SK-N-SH (cell line): ENCODE data around the gene ZKSCAN3. TPM values are rescaled to one million over a fixed set of nuclear protein-coding genes. Genes with fewer than 3 reads are reported as not detected.

Experiments
- CTCF ChIA-PET: fragments of 300-600, 350-600 bp; formaldehyde crosslinking; extraction: SDS; loops from one replicate; lab custom pipeline; 2021; lab: Yijun Ruan, JAX
- POLR2A ChIA-PET: fragments of 350-600 bp; sonication (Branson Sonifier 250); formaldehyde crosslinking; extraction: SDS; loops from one replicate; lab custom pipeline; 2020; ENCODE audit warnings: antibody characterized with exemption, inconsistent platforms; lab: Yijun Ruan, JAX
- DNase-seq: peaks from one replicate; pipeline ENCODE4 v3.0.0; 2012
- H2AFZ ChIP-seq: fragments of 200-600 bp; sonication (generic); 2 replicates; pipeline ENCODE4 v1.8.1; 2016; ENCODE audit warnings: antibody characterized with exemption, mild to moderate bottlenecking, low read depth
- H3F3A ChIP-seq: fragments of 200-600 bp; sonication (generic); replicated peaks from 2 replicates; pipeline ENCODE3; 2016; ENCODE audit warnings: antibody characterized with exemption, mild to moderate bottlenecking; ENCODE audit not compliant: insufficient read depth
- H3K27ac ChIP-seq, 2 experiments: fragments of 200-500 bp in 1 of 2; fragments of 200-600 bp in 1 of 2; sonication (Bioruptor generic) in 1 of 2; sonication (generic), shearing (Covaris generic) in 1 of 2; 2 replicates each; pipeline versions ENCODE4 v1.5.1 to v1.6.1; 2014 to 2016; ENCODE audit warnings: low read depth in 2 of 2, inconsistent platforms in 1 of 2, low read length in 1 of 2, mild to moderate bottlenecking in 1 of 2, mixed read lengths in 1 of 2
- H3K27me3 ChIP-seq: fragments of 200-600 bp; sonication (generic), shearing (Covaris generic); 2 replicates; pipeline ENCODE4 v1.6.1; 2016; ENCODE audit warnings: mixed run types; ENCODE audit not compliant: insufficient read depth
- H3K36me3 ChIP-seq, 2 experiments: fragments of 200-500 bp in 1 of 2; fragments of 200-600 bp in 1 of 2; sonication (Bioruptor generic) in 1 of 2; sonication (generic) in 1 of 2; replicated peaks in 1 of 2; 2 replicates each; pipeline versions ENCODE3 to v1.5.1; 2014 to 2016; ENCODE audit warnings: low read length in 1 of 2, mild to moderate bottlenecking in 1 of 2; ENCODE audit not compliant: insufficient read depth in 2 of 2, control insufficient read depth in 1 of 2
- H3K4me1 ChIP-seq, 2 experiments: fragments of 200-500 bp in 1 of 2; fragments of 200-600 bp in 1 of 2; sonication (Bioruptor generic) in 1 of 2; sonication (generic), shearing (Covaris generic) in 1 of 2; 2 replicates each; pipeline versions ENCODE4 v1.5.1 to v1.6.1; 2014 to 2016; ENCODE audit warnings: low read depth in 1 of 2, low read length in 1 of 2, mixed run types in 1 of 2; ENCODE audit not compliant: insufficient read depth in 2 of 2, control insufficient read depth in 1 of 2
- H3K4me2 ChIP-seq: fragments of 200-600 bp; sonication (generic), shearing (Covaris generic); 2 replicates; pipeline ENCODE4 v1.6.1; 2017; ENCODE audit warnings: mixed run types
- H3K4me3 ChIP-seq, 2 experiments: fragments of 200-500 bp in 1 of 2; fragments of 200-600 bp in 1 of 2; sonication (Bioruptor generic) in 1 of 2; sonication (generic), shearing (Covaris generic) in 1 of 2; 2 replicates each; pipeline versions ENCODE4 v1.5.1 to v1.8.1; 2014 to 2016; ENCODE audit warnings: low read depth in 2 of 2, inconsistent platforms in 1 of 2, low read length in 1 of 2, mild to moderate bottlenecking in 1 of 2, mixed read lengths in 1 of 2, moderate library complexity in 1 of 2
- H3K79me2 ChIP-seq: fragments of 200-600 bp; sonication (generic); 2 replicates; pipeline ENCODE4 v1.8.1; 2017; ENCODE audit warnings: mild to moderate bottlenecking; ENCODE audit not compliant: insufficient read depth
- H3K9ac ChIP-seq: fragments of 200-600 bp; sonication (generic); 2 replicates; pipeline ENCODE4 v1.6.1; 2017; ENCODE audit warnings: mixed run types
- H3K9me2 ChIP-seq: fragments of 200-600 bp; sonication (generic); 2 replicates; pipeline ENCODE4 v1.6.1; 2017; ENCODE audit warnings: mixed run types
- H3K9me3 ChIP-seq: fragments of 200-600 bp; sonication (generic); 2 replicates; pipeline ENCODE4 v1.6.1; 2017; ENCODE audit warnings: mixed run types, mild to moderate bottlenecking, moderate library complexity
- H4K20me1 ChIP-seq: fragments of 200-600 bp; sonication (generic); 2 replicates; pipeline ENCODE4 v1.6.1; 2017; ENCODE audit warnings: mild to moderate bottlenecking, mixed run types; ENCODE audit not compliant: insufficient read depth
- ELF1 ChIP-seq: IDR thresholded peaks from 2 replicates; pipeline ENCODE4 v1.4.0; 2012
- EP300 ChIP-seq, 2 experiments: IDR thresholded peaks; 2 replicates each; pipeline versions ENCODE4 v1.4.0 to v1.6.1; 2012; ENCODE audit warnings: borderline replicate concordance in 1 of 2, low read depth in 1 of 2, low read length in 1 of 2
- EZH2phosphoT487 ChIP-seq: fragments of 200-600 bp; sonication (generic); IDR thresholded peaks from 2 replicates; pipeline ENCODE4 v1.6.1; 2017; ENCODE audit warnings: low read depth, mixed run types, mild to moderate bottlenecking, antibody characterized with exemption, moderate library complexity, borderline replicate concordance
- FOSL2 ChIP-seq: IDR thresholded peaks from 2 replicates; pipeline ENCODE4 v1.4.0; 2012; ENCODE audit warnings: low read depth, mild to moderate bottlenecking, moderate library complexity, borderline replicate concordance
- FOXJ3 ChIP-seq: sonication (generic); formaldehyde crosslinking; IDR thresholded peaks from 2 replicates; pipeline ENCODE4 v1.5.1; 2020; ENCODE audit warnings: mild to moderate bottlenecking, missing genetic modification reagents
- FOXM1 ChIP-seq: IDR thresholded peaks from 2 replicates; pipeline ENCODE4 v1.4.0; 2012; ENCODE audit warnings: low read depth, mild to moderate bottlenecking
- GABPA ChIP-seq: IDR thresholded peaks from 2 replicates; pipeline ENCODE4 v1.4.0; 2012; ENCODE audit warnings: low read depth, mild to moderate bottlenecking
- GATA2 ChIP-seq: sonication (generic); formaldehyde crosslinking; IDR thresholded peaks from 2 replicates; pipeline ENCODE4 v1.5.0; 2020; ENCODE audit warnings: mild to moderate bottlenecking, missing genetic modification reagents
- JUND ChIP-seq: IDR thresholded peaks from 2 replicates; pipeline ENCODE4 v1.4.0; 2012
- MEF2A ChIP-seq: IDR thresholded peaks from 2 replicates; pipeline ENCODE4 v1.4.0; 2012; ENCODE audit warnings: low read depth, borderline replicate concordance
- RAD21 ChIP-seq: IDR thresholded peaks from 2 replicates; pipeline ENCODE4 v1.6.1; 2012; ENCODE audit warnings: mild to moderate bottlenecking, low read length
- RCOR1 ChIP-seq: fragments of 150-350 bp; IDR thresholded peaks from 2 replicates; pipeline ENCODE4 v1.6.1; 2017; ENCODE audit warnings: antibody characterized with exemption, low read length
- RFX5 ChIP-seq: IDR thresholded peaks from 2 replicates; pipeline ENCODE4 v1.6.1; 2012; ENCODE audit warnings: mild to moderate bottlenecking, improper control_type of control experiment, low read length
- RXRA ChIP-seq: IDR thresholded peaks from 2 replicates; pipeline ENCODE4 v1.4.0; 2012; ENCODE audit warnings: low read depth, mild to moderate bottlenecking, borderline replicate concordance
- SMC3 ChIP-seq: IDR thresholded peaks from 2 replicates; pipeline ENCODE4 v1.6.1; 2012; ENCODE audit warnings: low read depth, low read length, improper control_type of control experiment
- WGBS: methylation state at CpG from one replicate; pipeline ENCODE4 v1.1.6; 2017; ENCODE audit warnings: low lambda C conversion rate; 5-methylcytosine and 5-hydroxymethylcytosine counted together
- polyA plus RNA-seq, 3 experiments: library from polyadenylated mRNA; depleted of rRNA; stranded (reverse); fragments of >200 nt; gene quantifications; 2 replicates each; pipeline ENCODE4 v1.2.3, GENCODE V29; 2012
- TF ChIP-seq, protein P1 (sequence below): fragments of 150-350 bp; IDR thresholded peaks from 2 replicates; pipeline ENCODE4 v1.6.1; 2016; ENCODE audit warnings: mild to moderate bottlenecking, low read depth, low read length
- TF ChIP-seq, protein P2 (sequence below): IDR thresholded peaks from 2 replicates; pipeline ENCODE4; 2012
- TF ChIP-seq, protein P3 (sequence below): fragments of 150-350 bp; IDR thresholded peaks from 2 replicates; pipeline ENCODE4 v1.6.1; 2017; ENCODE audit warnings: antibody characterized with exemption, low read length, low read depth, borderline replicate concordance
- TF ChIP-seq, protein P4 (sequence below): IDR thresholded peaks from 2 replicates; pipeline ENCODE4 v1.4.0; 2012; ENCODE audit warnings: low read depth, borderline replicate concordance

Gene ZKSCAN3
- polyA plus RNA-seq, 1 of the 3 experiments (the other 2 are of a cell fraction): 2.6 TPM

DNA sequence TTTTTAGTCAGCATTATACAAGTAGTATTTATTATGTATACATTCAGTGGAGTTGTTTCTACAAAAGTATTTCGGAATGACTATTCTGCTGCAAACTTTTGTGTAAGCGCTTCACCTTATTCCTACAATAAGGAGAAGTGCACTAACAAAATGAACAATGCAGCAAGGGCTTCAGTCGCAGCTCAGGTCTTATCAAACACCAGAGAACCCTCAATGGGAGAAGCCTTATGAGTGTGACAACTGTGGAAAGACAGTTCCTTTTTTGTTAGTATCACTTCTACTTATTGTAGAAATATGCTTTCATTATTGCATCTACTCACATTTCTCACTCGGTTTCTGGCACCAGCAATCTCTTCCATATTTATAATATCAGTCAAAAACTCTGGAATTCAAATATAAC lies 18.8 kb downstream of the ZKSCAN3 start:
- H3K27me3 ChIP-seq: no peaks in the 10 kb centered on the region
- POLR2A ChIA-PET: no interaction called here
- no peak overlapping the region for H3K27ac ChIP-seq
- H4K20me1 ChIP-seq: no peaks in the 10 kb centered on the region
- H2AFZ ChIP-seq: no peak overlapping the region
- H3K79me2 ChIP-seq: no peaks in the 10 kb centered on the region
- H3K4me1 ChIP-seq: no peaks in the 10 kb centered on the region
- no peak overlapping the region for H3K4me2 ChIP-seq
- H3F3A ChIP-seq: peaks cover 8% of the 10 kb centered on the region
- H3K9me3 ChIP-seq: no peaks in the 10 kb centered on the region
- no peak for TF ChIP-seq EZH2phosphoT487
- no peak for TF ChIP-seq RCOR1
- TF ChIP-seq RAD21: no peak
- TF ChIP-seq, protein P1, sequence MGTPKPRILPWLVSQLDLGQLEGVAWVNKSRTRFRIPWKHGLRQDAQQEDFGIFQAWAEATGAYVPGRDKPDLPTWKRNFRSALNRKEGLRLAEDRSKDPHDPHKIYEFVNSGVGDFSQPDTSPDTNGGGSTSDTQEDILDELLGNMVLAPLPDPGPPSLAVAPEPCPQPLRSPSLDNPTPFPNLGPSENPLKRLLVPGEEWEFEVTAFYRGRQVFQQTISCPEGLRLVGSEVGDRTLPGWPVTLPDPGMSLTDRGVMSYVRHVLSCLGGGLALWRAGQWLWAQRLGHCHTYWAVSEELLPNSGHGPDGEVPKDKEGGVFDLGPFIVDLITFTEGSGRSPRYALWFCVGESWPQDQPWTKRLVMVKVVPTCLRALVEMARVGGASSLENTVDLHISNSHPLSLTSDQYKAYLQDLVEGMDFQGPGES: no peak
- TF ChIP-seq, protein P2, sequence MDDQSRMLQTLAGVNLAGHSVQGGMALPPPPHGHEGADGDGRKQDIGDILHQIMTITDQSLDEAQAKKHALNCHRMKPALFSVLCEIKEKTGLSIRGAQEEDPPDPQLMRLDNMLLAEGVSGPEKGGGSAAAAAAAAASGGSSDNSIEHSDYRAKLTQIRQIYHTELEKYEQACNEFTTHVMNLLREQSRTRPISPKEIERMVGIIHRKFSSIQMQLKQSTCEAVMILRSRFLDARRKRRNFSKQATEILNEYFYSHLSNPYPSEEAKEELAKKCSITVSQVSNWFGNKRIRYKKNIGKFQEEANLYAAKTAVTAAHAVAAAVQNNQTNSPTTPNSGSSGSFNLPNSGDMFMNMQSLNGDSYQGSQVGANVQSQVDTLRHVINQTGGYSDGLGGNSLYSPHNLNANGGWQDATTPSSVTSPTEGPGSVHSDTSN: no peak
- TF ChIP-seq JUND: no peak
- TF ChIP-seq MEF2A: no peak
- no peak for TF ChIP-seq FOXJ3 (CRISPR knock-in tag)
- TF ChIP-seq SMC3: no peak
- TF ChIP-seq GATA2 (CRISPR knock-in tag): no peak
- no peak for TF ChIP-seq EP300 (IDR thresholded peaks at IDR 0.05; ENCODE audit: borderline replicate concordance in 1 of 2, low read depth in 1 of 2, low read length in 1 of 2)
- TF ChIP-seq FOXM1: no peak
- no peak for TF ChIP-seq GABPA
- TF ChIP-seq, protein P3, sequence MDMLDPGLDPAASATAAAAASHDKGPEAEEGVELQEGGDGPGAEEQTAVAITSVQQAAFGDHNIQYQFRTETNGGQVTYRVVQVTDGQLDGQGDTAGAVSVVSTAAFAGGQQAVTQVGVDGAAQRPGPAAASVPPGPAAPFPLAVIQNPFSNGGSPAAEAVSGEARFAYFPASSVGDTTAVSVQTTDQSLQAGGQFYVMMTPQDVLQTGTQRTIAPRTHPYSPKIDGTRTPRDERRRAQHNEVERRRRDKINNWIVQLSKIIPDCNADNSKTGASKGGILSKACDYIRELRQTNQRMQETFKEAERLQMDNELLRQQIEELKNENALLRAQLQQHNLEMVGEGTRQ: no peak
- TF ChIP-seq, protein P4, sequence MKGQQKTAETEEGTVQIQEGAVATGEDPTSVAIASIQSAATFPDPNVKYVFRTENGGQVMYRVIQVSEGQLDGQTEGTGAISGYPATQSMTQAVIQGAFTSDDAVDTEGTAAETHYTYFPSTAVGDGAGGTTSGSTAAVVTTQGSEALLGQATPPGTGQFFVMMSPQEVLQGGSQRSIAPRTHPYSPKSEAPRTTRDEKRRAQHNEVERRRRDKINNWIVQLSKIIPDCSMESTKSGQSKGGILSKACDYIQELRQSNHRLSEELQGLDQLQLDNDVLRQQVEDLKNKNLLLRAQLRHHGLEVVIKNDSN: no peak
- TF ChIP-seq FOSL2: no peak
- TF ChIP-seq RFX5: no peak
- TF ChIP-seq RXRA: no peak
- TF ChIP-seq ELF1: no peak
- TF ChIP-seq, all 33 proteins: peak for 0
- 89% methylated on average over 4 of the region's 4 CpGs for WGBS
- CTCF ChIA-PET: no interaction called here
- no peaks in the 10 kb centered on the region for H3K9me2 ChIP-seq
- no peak overlapping the region for H3K9ac ChIP-seq
- H3K4me3 ChIP-seq: no peak overlapping the region
- H3K36me3 ChIP-seq: peaks cover 11% of the 10 kb centered on the region in 2 experiments
- no peak for DNase-seq
